GM12878 (cell line): Measurements from ENCODE around the gene TNP2. TPM values are rescaled to one million over a fixed set of nuclear protein-coding genes. Genes with fewer than 3 reads are reported as not detected.
A peak's percentile ranks its signal among the peaks of the same experiment; 100 is the strongest.

ENCODE experiments used
- ATAC-seq: fragments of 200-7000 bp; cut with Tn5 transposase; 3 replicates; pipeline ENCODE4 v1.9.1; 2020; ENCODE audit warnings: mild to moderate bottlenecking, moderate library complexity
- BruUV-seq: library from RNA; stranded (reverse); fragments of 400-500 nt; replicated peaks from 2 replicates; lab custom pipeline; 2021; lab: Mats Ljungman, UMichigan
- CTCF ChIA-PET: fragments of 300-600 bp; sonication (Branson Sonifier 250); formaldehyde crosslinking; extraction: SDS; loops from one replicate; lab custom pipeline; 2021; ENCODE audit warnings: inconsistent platforms; lab: Yijun Ruan, JAX
- POLR2A ChIA-PET: fragments of 350-600 bp; formaldehyde crosslinking; extraction: SDS; loops from one replicate; lab custom pipeline; 2021; ENCODE audit warnings: inconsistent platforms; lab: Charles Lee
- RAD21 ChIA-PET: fragments of 300-600 bp; sonication (Branson Sonifier 250); formaldehyde crosslinking; loops from one replicate; lab custom pipeline; 2023; ENCODE audit warnings: antibody characterized with exemption; ENCODE audit not compliant: unreplicated experiment; lab: Charles Lee
- SMC1A ChIA-PET: fragments of 300-600 bp; sonication (Branson Sonifier 250); formaldehyde crosslinking; loops from one replicate; lab custom pipeline; 2023; ENCODE audit not compliant: unreplicated experiment, uncharacterized antibody; lab: Charles Lee
- DNase-seq: peaks from one replicate; pipeline ENCODE4 v3.0.0-alpha.2; 2011; ENCODE audit warnings: low read depth, low spot score
- FAIRE-seq: peaks from 3 replicates; lab custom pipeline; 2011; peaks lifted over from hg19 to GRCh38; lab: Jason Lieb, UNC
- H2AFZ ChIP-seq: 2 replicates; pipeline ENCODE4 v1.6.0; 2011; ENCODE audit warnings: low read depth, low read length, control low read depth; ENCODE audit not compliant: control insufficient read depth
- H3K27ac ChIP-seq: 2 replicates; pipeline ENCODE4 v1.5.1; 2011; ENCODE audit warnings: control low read depth; ENCODE audit not compliant: control insufficient read depth, insufficient read depth
- H3K27me3 ChIP-seq, 2 experiments: replicated peaks in 1 of 2; 2 replicates each; pipeline versions ENCODE4 v1.6.0 to v1.6.1; 2011; ENCODE audit warnings: low read length in 1 of 2; ENCODE audit not compliant: control insufficient read depth in 2 of 2, insufficient read depth in 2 of 2
- H3K36me3 ChIP-seq, 2 experiments: 2 replicates each; pipeline ENCODE4 v1.5.1; 2011; ENCODE audit warnings: low read length in 1 of 2; ENCODE audit not compliant: control insufficient read depth in 2 of 2, insufficient read depth in 2 of 2
- H3K4me1 ChIP-seq: 2 replicates; pipeline ENCODE4 v1.6.1; 2011; ENCODE audit warnings: mild to moderate bottlenecking, low read length, moderate library complexity, mixed read lengths; ENCODE audit not compliant: control insufficient read depth, insufficient read depth
- H3K4me2 ChIP-seq: 2 replicates; pipeline ENCODE4 v1.6.0; 2011; ENCODE audit warnings: control low read depth; ENCODE audit not compliant: control insufficient read depth, insufficient read depth
- H3K4me3 ChIP-seq: fragments of 200-600 bp; sonication (generic); 2 replicates; pipeline ENCODE4 v1.5.1; 2016
- H3K79me2 ChIP-seq: 2 replicates; pipeline ENCODE4 v1.6.0; 2011; ENCODE audit warnings: low read length; ENCODE audit not compliant: control insufficient read depth, insufficient read depth
- H3K9ac ChIP-seq: 2 replicates; pipeline ENCODE4 v1.8.0; 2011; ENCODE audit warnings: low read length, control low read depth, mixed read lengths; ENCODE audit not compliant: control insufficient read depth, insufficient read depth
- H3K9me3 ChIP-seq: replicated peaks from 3 replicates; pipeline ENCODE4 v1.5.1; 2011; ENCODE audit warnings: mild to moderate bottlenecking, low read length; ENCODE audit not compliant: control insufficient read depth, insufficient read depth
- H4K20me1 ChIP-seq: 2 replicates; pipeline ENCODE4 v1.6.0; 2011; ENCODE audit not compliant: control insufficient read depth, insufficient read depth
- ATF2 ChIP-seq: IDR thresholded peaks from 2 replicates; pipeline ENCODE4 v1.6.1; 2012; ENCODE audit warnings: low read length, inconsistent platforms
- HDAC2 ChIP-seq: fragments of 200-600 bp; sonication (generic); IDR thresholded peaks from 2 replicates; pipeline ENCODE4 v1.6.1; 2017
- KAT2A ChIP-seq: conservative IDR thresholded peaks from 2 replicates; pipeline ENCODE4 v1.6.1; 2011; ENCODE audit warnings: low read depth, low read length; ENCODE audit not compliant: control insufficient read depth
- LARP7 ChIP-seq: fragments of 450-650 bp; IDR thresholded peaks from 2 replicates; pipeline ENCODE4 v1.6.1; 2017; ENCODE audit warnings: mild to moderate bottlenecking
- MLLT1 ChIP-seq: fragments of 450-650 bp; IDR thresholded peaks from 2 replicates; pipeline ENCODE4 v1.6.1; 2016; ENCODE audit warnings: mild to moderate bottlenecking
- MTA2 ChIP-seq: fragments of 450-650 bp; IDR thresholded peaks from 2 replicates; pipeline ENCODE4 v1.6.1; 2016; ENCODE audit warnings: low read depth, mild to moderate bottlenecking, moderate library complexity
- MXI1 ChIP-seq: fragments of 150-350 bp; IDR thresholded peaks from 2 replicates; pipeline ENCODE4 v1.6.1; 2011; ENCODE audit warnings: low read depth, mild to moderate bottlenecking, inconsistent platforms, low read length, improper control_type of control experiment
- MYC ChIP-seq: IDR thresholded peaks from 2 replicates; pipeline ENCODE4 v1.6.1; 2011; ENCODE audit warnings: mild to moderate bottlenecking, low read length, moderate library complexity, inconsistent platforms; ENCODE audit not compliant: insufficient read depth, insufficient replicate concordance, insufficient read length, severe bottlenecking
- NFYB ChIP-seq: IDR thresholded peaks from 2 replicates; pipeline ENCODE4 v1.6.1; 2011; ENCODE audit warnings: low read depth, mild to moderate bottlenecking, low read length, improper control_type of control experiment, moderate library complexity; ENCODE audit not compliant: insufficient read depth
- PML ChIP-seq: IDR thresholded peaks from 2 replicates; pipeline ENCODE4 v1.6.1; 2012; ENCODE audit warnings: low read length, inconsistent platforms
- POU2F2 ChIP-seq: IDR thresholded peaks from 3 replicates; pipeline ENCODE4 v1.6.1; 2011; ENCODE audit warnings: low read depth, mild to moderate bottlenecking, low read length, borderline replicate concordance
- RB1 ChIP-seq: fragments of 450-650 bp; formaldehyde crosslinking; IDR thresholded peaks from 2 replicates; pipeline ENCODE4 v1.6.1; 2017; ENCODE audit warnings: mild to moderate bottlenecking, borderline replicate concordance
- RCOR1 ChIP-seq: conservative IDR thresholded peaks from 2 replicates; pipeline ENCODE4 v1.6.1; 2012; ENCODE audit warnings: low read depth, low read length, improper control_type of control experiment
- RUNX3 ChIP-seq: IDR thresholded peaks from 2 replicates; pipeline ENCODE4 v1.6.1; 2012; ENCODE audit warnings: low read length, inconsistent platforms
- SIX5 ChIP-seq: IDR thresholded peaks from 2 replicates; pipeline ENCODE4 v1.6.1; 2011; ENCODE audit warnings: mild to moderate bottlenecking, low read depth, low read length, moderate library complexity; ENCODE audit not compliant: severe bottlenecking
- SMAD1 ChIP-seq: fragments of 450-650 bp; IDR thresholded peaks from 2 replicates; pipeline ENCODE4 v1.6.1; 2018; ENCODE audit warnings: mild to moderate bottlenecking, low read depth; ENCODE audit not compliant: partially characterized antibody
- SREBF2 ChIP-seq: IDR thresholded peaks from 2 replicates; pipeline ENCODE4 v1.6.1; 2012; ENCODE audit warnings: mild to moderate bottlenecking, low read length
- WGBS: methylation state at CpG from one replicate; pipeline ENCODE4 v1.1.6; 2016; ENCODE audit warnings: low lambda C conversion rate; ENCODE audit not compliant: insufficient replicate concordance, insufficient coverage; ENCODE audit errors: missing lambda C conversion rate; 5-methylcytosine and 5-hydroxymethylcytosine counted together
- in situ Hi-C: fragments of 300-500 bp; cut with MboI; formaldehyde crosslinking; loops from 9 replicates; pipeline ENCODE4 v1.14.3; 2018; ENCODE audit warnings: mixed read lengths
- intact Hi-C: fragments of 100-400 bp; cut with micrococcal nuclease; formaldehyde crosslinking; loops from one replicate; pipeline ENCODE4 v1.14.2; 2022; ENCODE audit not compliant: unreplicated experiment
- polyA plus RNA-seq, 11 experiments: library from polyadenylated mRNA; depleted of rRNA in 4 of 11; unstranded in 6 of 11; stranded (reverse) in 5 of 11; fragments of >200 nt; fragmentation: Nextera tagmentation in 4 of 11; fragmentation: Illumina TruSeq in 1 of 11; extraction: Ambion mirVana in 4 of 11; extraction: Trizol in 1 of 11; gene quantifications; 1 replicate in 1 of 11; 2 replicates in 10 of 11; pipeline versions ENCODE4 v1.2.1 to v1.2.3, GENCODE V29; 2011 to 2016; ENCODE audit warnings: inconsistent platforms in 2 of 11, missing spikeins in 2 of 11, low read depth in 1 of 11
- total RNA-seq, 4 experiments: library from RNA; depleted of rRNA in 3 of 4; stranded (reverse); fragments of >200 nt in 3 of 4; fragmentation: Illumina TruSeq in 1 of 4; extraction: Trizol in 1 of 4; gene quantifications; 2 replicates each; pipeline versions ENCODE4 v1.2.1 to v1.2.3, GENCODE V29; 2013 to 2021

Gene TNP2
- total and polyA plus RNA-seq, 10 of the 15 experiments (the other 5 are each of a cell fraction or from before 2014, with no cell fraction given), result not detected

GRCh38 chr16:11309895-11310633 lies 40.9 kb upstream of the TNP2 start:
- peak; percentile 49 for ATAC-seq
- FAIRE-seq, result no peak
- no peaks in the 10 kb centered on the region for H4K20me1 ChIP-seq
- peaks cover 2% of the 10 kb centered on the region; the same call in 2 of the 3 replicates for H3K9me3 ChIP-seq
- H3K4me3 ChIP-seq, result peak overlapping the region; percentile 27; the same call in 1 of the 2 replicates
- no TSS peak for BruUV-seq
- DNase-seq, result peak; percentile 77
- H3K36me3 ChIP-seq, result no peaks in the 10 kb centered on the region
- in situ Hi-C loops (loop anchor here (5.0 to 10.0 kb wide), 2 partner anchors 343 to 1005 kb away; no protein-coding TSS in a partner anchor), intact Hi-C loops (loop anchor here (2.0 to 5.0 kb wide), 3 partner anchors 53 to 345 kb away; partner anchors contain the start of gene SOCS1)
- ChIA-PET RAD21 (interaction anchor here (0.6 to 8.5 kb wide), 14 partner anchors 11 to 345 kb away, joined by 3 to 206 read pairs (median 6); partner anchors contain the start of gene SOCS1), SMC1A (interaction anchor here (0.6 to 7.4 kb wide), 19 partner anchors 11 to 368 kb away, joined by 3 to 194 read pairs (median 3); partner anchors contain the start of gene SOCS1), POLR2A (interaction anchor here (0.5 to 5.4 kb wide), 17 partner anchors 11 to 996 kb away, joined by 3 to 85 read pairs (median 5); partner anchors contain the start of gene SOCS1), CTCF (interaction anchor here (1.0 to 6.9 kb wide), 10 partner anchors 12 to 346 kb away, joined by 3 to 70 read pairs (median 8); partner anchors contain the start of gene SOCS1)
- H3K4me1 ChIP-seq, result peaks cover 67% of the 10 kb centered on the region
- H3K79me2 ChIP-seq, result no peaks in the 10 kb centered on the region
- peak overlapping the region; percentile 57 for H3K4me2 ChIP-seq
- H2AFZ ChIP-seq, result no peak overlapping the region; the same call in 1 of the 2 replicates
- H3K9ac ChIP-seq, result peak overlapping the region; percentile 42; the same call in 1 of the 2 replicates
- no peaks in the 10 kb centered on the region for H3K27me3 ChIP-seq
- WGBS, result 29% methylated on average over 9 of the region's 9 CpGs
- H3K27ac ChIP-seq, result peak overlapping the region; percentile 90
- TF ChIP-seq MYC, result no peak
- TF ChIP-seq RUNX3, result peak; percentile 59; the same call in 1 of the 2 replicates
- TF ChIP-seq HDAC2, result no peak
- no peak for TF ChIP-seq LARP7
- no peak for TF ChIP-seq ATF2
- TF ChIP-seq SREBF2, result no peak
- peak; percentile 41; the same call in 1 of the 2 replicates for TF ChIP-seq MTA2
- TF ChIP-seq SIX5, result no peak
- TF ChIP-seq NFYB, result no peak
- TF ChIP-seq SMAD1, result no peak
- no peak for TF ChIP-seq KAT2A
- TF ChIP-seq MXI1, result no peak
- 0 out of 2 replicates have a peak, but pooled peaks have one; percentile 24 for TF ChIP-seq MLLT1
- no peak for TF ChIP-seq PML
- TF ChIP-seq RB1, result peak; percentile 24; the same call in 1 of the 2 replicates
- no peak for TF ChIP-seq RCOR1
- peak; percentile 15; the same call in 1 of the 3 replicates for TF ChIP-seq POU2F2
